Neural progenitor cell (in vitro differentiated cells): ENCODE results near the gene KCTD10. TPM values are rescaled to one million over a fixed set of nuclear protein-coding genes. Genes with fewer than 3 reads are reported as not detected.

Experiments used
- DNase-seq: peaks from one replicate; pipeline ENCODE4 v3.0.0-alpha.2; 2016; ENCODE audit warnings: low spot score
- H2AFZ ChIP-seq: fragments of 200-600 bp; sonication (generic); replicated peaks from 2 replicates; pipeline ENCODE4 v1.6.1; 2016; ENCODE audit warnings: antibody characterized with exemption
- H3F3A ChIP-seq: fragments of 200-600 bp; sonication (generic); 2 replicates; pipeline ENCODE4 v1.6.1; 2016; ENCODE audit warnings: antibody characterized with exemption, low read depth
- H3K27ac ChIP-seq: fragments of 200-600 bp; sonication (generic); 2 replicates; pipeline ENCODE4 v1.5.1; 2016; ENCODE audit warnings: mild to moderate bottlenecking
- H3K27me3 ChIP-seq: fragments of 200-600 bp; sonication (generic); 2 replicates; pipeline ENCODE4 v1.6.1; 2016; ENCODE audit warnings: mild to moderate bottlenecking, moderate library complexity
- H3K36me3 ChIP-seq: fragments of 200-600 bp; sonication (generic); 2 replicates; pipeline ENCODE4 v1.5.1; 2016
- H3K4me1 ChIP-seq: fragments of 200-600 bp; sonication (generic); 2 replicates; pipeline ENCODE4 v1.6.1; 2016; ENCODE audit warnings: mixed run types
- H3K4me2 ChIP-seq: fragments of 200-600 bp; sonication (generic); 2 replicates; pipeline ENCODE4 v1.6.1; 2016
- H3K4me3 ChIP-seq: fragments of 200-600 bp; sonication (generic); 2 replicates; pipeline ENCODE4 v1.5.1; 2016
- H3K79me2 ChIP-seq: fragments of 200-600 bp; sonication (generic); 2 replicates; pipeline ENCODE4 v1.6.1; 2016; ENCODE audit warnings: low read depth
- H3K9ac ChIP-seq: fragments of 200-600 bp; sonication (generic); 2 replicates; pipeline ENCODE4 v1.6.1; 2016
- H3K9me3 ChIP-seq: fragments of 200-600 bp; sonication (generic); 2 replicates; pipeline ENCODE4 v1.5.1; 2016; ENCODE audit warnings: low read depth
- H4K20me1 ChIP-seq: fragments of 200-600 bp; sonication (generic); 2 replicates; pipeline ENCODE4 v1.6.1; 2016; ENCODE audit warnings: low read depth
- H3K27ac Mint-ChIP-seq: 3 replicates; pipeline ENCODE4 v1.8.0; 2021; ENCODE audit warnings: mixed read lengths
- H3K27me3 Mint-ChIP-seq: 2 replicates; pipeline ENCODE4 v1.8.0; 2022; ENCODE audit warnings: low read depth, mild to moderate bottlenecking, inconsistent platforms, moderate library complexity, mixed read lengths; ENCODE audit not compliant: insufficient read depth
- H3K36me3 Mint-ChIP-seq: 3 replicates; pipeline ENCODE4 v1.8.0; 2021; ENCODE audit warnings: mixed read lengths
- H3K4me1 Mint-ChIP-seq: 3 replicates; pipeline ENCODE4 v1.8.0; 2021; ENCODE audit warnings: mixed read lengths
- H3K4me3 Mint-ChIP-seq: 3 replicates; pipeline ENCODE4 v1.8.0; 2021; ENCODE audit warnings: mild to moderate bottlenecking, moderate library complexity, mixed read lengths
- H3K9me3 Mint-ChIP-seq: 3 replicates; pipeline ENCODE4 v1.8.0; 2020; ENCODE audit warnings: mixed read lengths
- CTCF ChIP-seq: fragments of 200-600 bp; sonication (generic); IDR thresholded peaks from 2 replicates; pipeline ENCODE4 v1.5.1; 2017; ENCODE audit warnings: antibody characterized with exemption, mild to moderate bottlenecking
- EZH2 ChIP-seq: fragments of 200-600 bp; sonication (generic); IDR thresholded peaks from 2 replicates; pipeline ENCODE4 v1.6.1; 2017; ENCODE audit warnings: antibody characterized with exemption, mild to moderate bottlenecking, moderate library complexity
- EZH2phosphoT487 ChIP-seq: fragments of 200-600 bp; sonication (generic); IDR thresholded peaks from 2 replicates; pipeline ENCODE4 v1.6.1; 2017; ENCODE audit warnings: antibody characterized with exemption
- total RNA-seq: library from RNA; depleted of rRNA; stranded (reverse); fragments of >200 nt; gene quantifications from 2 replicates; pipeline ENCODE4 v1.2.3, GENCODE V29; 2015; ENCODE audit warnings: low replicate concordance

KCTD10 gene
- total RNA-seq, 1 donor from 2014 or later, result 57.5 TPM

DNA sequence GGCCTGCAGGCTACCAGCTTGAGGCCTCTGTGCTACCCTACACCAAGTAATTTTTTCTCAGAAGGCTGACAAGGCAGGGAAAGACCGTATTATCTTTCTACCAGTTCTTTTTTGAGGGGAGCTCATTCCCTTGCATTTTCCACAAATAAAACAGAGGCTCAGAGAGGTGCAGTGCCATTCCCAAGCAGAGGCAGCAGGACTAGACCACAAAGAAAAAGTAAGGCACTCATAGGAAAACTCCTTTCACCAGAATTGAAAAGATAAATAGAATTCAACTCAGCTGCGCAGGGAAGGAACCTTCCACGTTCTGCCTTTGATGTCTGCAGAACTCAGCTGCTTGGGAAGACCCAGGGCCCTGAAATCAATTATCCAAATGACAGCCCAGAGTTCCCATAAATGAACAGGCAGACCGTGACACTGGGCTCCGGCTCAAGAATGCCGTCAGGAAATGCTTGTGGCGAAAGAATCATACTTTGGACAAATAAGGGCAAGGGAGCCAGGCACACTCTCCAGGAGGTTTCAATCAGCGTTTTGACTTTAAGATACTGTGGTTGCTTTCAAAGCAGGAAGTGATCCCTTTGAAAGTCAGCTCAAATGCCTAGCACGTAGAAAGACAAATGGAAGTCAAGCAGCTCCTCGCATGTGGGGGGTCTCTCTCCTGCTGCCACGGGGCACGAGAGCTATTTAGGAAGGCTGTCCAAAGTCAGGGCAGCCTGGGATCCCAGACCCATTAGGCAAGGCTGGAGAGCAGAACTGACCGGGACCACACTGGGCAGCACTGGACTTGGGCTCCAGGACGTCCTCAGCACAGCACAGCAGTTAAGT is 14.0 kb downstream of the KCTD10 start:
- Histone ChIP-seq H3K4me1 (peaks cover 32% of the 10 kb centered on the region), H3K4me2 (peak overlapping the region; percentile 47), H3K27ac (no peak overlapping the region), H2AFZ (no peak overlapping the region), H3K79me2 (peaks cover 74% of the 10 kb centered on the region), H3K4me3 (no peak overlapping the region), H3K36me3 (no peaks in the 10 kb centered on the region), H4K20me1 (peaks cover 97% of the 10 kb centered on the region), H3K27me3 (no peaks in the 10 kb centered on the region), H3K9ac (no peak overlapping the region), H3K9me3 (no peaks in the 10 kb centered on the region), H3F3A (peaks cover 16% of the 10 kb centered on the region)
- peak overlapping the region; percentile 75 for H3K4me3 Mint-ChIP-seq
- peaks cover 2% of the 10 kb centered on the region for H3K27me3 Mint-ChIP-seq
- H3K9me3 Mint-ChIP-seq, result no peaks in the 10 kb centered on the region
- peak; percentile 26 for DNase-seq
- H3K27ac Mint-ChIP-seq, result peak overlapping the region; percentile 100
- no peak for TF ChIP-seq EZH2phosphoT487
- TF ChIP-seq EZH2, result no peak
- TF ChIP-seq CTCF, result no peak
- peaks cover 85% of the 10 kb centered on the region for H3K4me1 Mint-ChIP-seq
- peaks cover 21% of the 10 kb centered on the region for H3K36me3 Mint-ChIP-seq

- Histone ChIP-seq H3K4me3 (no peak overlapping the region), H3K4me2 (no peak overlapping the region), H3K4me1 (peaks cover 40% of the 10 kb centered on the region), H2AFZ (no peak overlapping the region), H4K20me1 (peaks cover 100% of the 10 kb centered on the region), H3K9ac (no peak overlapping the region), H3K79me2 (peaks cover 66% of the 10 kb centered on the region), H3F3A (peaks cover 20% of the 10 kb centered on the region), H3K27me3 (no peaks in the 10 kb centered on the region), H3K36me3 (no peaks in the 10 kb centered on the region), H3K9me3 (no peaks in the 10 kb centered on the region), H3K27ac (no peak overlapping the region)
- peaks cover 89% of the 10 kb centered on the region for H3K4me1 Mint-ChIP-seq
- peak overlapping the region; percentile 75 for H3K4me3 Mint-ChIP-seq
- H3K27me3 Mint-ChIP-seq, result peaks cover 4% of the 10 kb centered on the region
- H3K27ac Mint-ChIP-seq, result peak overlapping the region; percentile 100
- H3K36me3 Mint-ChIP-seq, result peaks cover 26% of the 10 kb centered on the region
- peak; percentile 16 for DNase-seq
- H3K9me3 Mint-ChIP-seq, result no peaks in the 10 kb centered on the region
- TF ChIP-seq EZH2, result no peak
- no peak for TF ChIP-seq CTCF
These were observed 15.0 kb downstream of the KCTD10 start for GRCh38 chr12:109461846-109462756.

DNA sequence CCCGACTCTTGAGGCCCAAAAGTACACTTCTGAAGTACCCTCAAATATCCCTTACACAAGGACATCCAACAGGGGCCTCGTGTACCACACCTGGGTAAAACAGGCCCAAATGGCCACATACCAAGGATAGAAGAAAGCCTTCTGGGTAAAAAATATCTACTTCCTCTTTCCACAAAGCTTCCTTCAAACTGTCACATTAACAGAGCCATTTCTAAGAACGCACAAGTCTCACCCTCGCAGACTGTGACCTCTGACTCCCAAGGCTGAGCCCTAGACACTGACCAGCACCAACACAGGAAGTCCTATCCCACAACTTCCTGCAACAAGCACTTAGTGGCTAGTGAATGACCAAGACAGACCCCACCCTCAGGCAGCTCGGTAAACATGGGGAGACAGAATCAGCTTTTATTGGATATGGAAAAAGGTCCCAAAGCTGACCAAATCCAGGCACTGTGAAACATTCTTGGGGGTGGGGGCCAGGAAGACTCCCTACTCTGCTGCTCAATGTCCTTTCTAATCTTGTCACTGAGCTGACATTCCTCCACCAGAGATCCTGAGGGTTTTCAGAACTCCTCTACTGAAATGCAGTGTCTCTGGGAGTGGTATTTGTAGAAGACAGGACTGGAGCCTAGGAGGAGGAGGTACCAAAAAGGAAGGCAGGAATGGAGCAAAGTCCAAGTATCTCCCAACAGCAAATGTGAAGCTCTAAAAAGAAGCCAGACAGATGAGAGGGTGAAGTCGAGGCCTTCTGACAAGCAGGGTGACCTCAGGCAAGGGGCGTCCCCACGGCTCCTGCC is 15.9 kb downstream of the KCTD10 start:
- Histone ChIP-seq H3K4me1 (peaks cover 40% of the 10 kb centered on the region), H3K79me2 (peaks cover 60% of the 10 kb centered on the region), H3K36me3 (no peaks in the 10 kb centered on the region), H2AFZ (no peak overlapping the region), H4K20me1 (peaks cover 92% of the 10 kb centered on the region), H3K4me3 (no peak overlapping the region), H3K9me3 (no peaks in the 10 kb centered on the region), H3K27ac (no peak overlapping the region), H3K9ac (no peak overlapping the region), H3K27me3 (no peaks in the 10 kb centered on the region), H3F3A (peaks cover 20% of the 10 kb centered on the region), H3K4me2 (no peak overlapping the region)
- Mint-ChIP-seq H3K27ac (peak overlapping the region; percentile 100), H3K9me3 (no peaks in the 10 kb centered on the region), H3K27me3 (peaks cover 4% of the 10 kb centered on the region), H3K36me3 (peaks cover 30% of the 10 kb centered on the region), H3K4me1 (peaks cover 91% of the 10 kb centered on the region), H3K4me3 (peak overlapping the region; percentile 33)
- no peak for DNase-seq
- TF ChIP-seq EZH2phosphoT487, result no peak
- no peak for TF ChIP-seq EZH2
- no peak for TF ChIP-seq CTCF
